ENCODE results near the gene GRHPR.
"Not testable (repeated sequence)": the region's sequence is repeated elsewhere in the genome, so short reads cannot be mapped to it uniquely, and the experiment has no call there.

Gene GRHPR

DNA sequence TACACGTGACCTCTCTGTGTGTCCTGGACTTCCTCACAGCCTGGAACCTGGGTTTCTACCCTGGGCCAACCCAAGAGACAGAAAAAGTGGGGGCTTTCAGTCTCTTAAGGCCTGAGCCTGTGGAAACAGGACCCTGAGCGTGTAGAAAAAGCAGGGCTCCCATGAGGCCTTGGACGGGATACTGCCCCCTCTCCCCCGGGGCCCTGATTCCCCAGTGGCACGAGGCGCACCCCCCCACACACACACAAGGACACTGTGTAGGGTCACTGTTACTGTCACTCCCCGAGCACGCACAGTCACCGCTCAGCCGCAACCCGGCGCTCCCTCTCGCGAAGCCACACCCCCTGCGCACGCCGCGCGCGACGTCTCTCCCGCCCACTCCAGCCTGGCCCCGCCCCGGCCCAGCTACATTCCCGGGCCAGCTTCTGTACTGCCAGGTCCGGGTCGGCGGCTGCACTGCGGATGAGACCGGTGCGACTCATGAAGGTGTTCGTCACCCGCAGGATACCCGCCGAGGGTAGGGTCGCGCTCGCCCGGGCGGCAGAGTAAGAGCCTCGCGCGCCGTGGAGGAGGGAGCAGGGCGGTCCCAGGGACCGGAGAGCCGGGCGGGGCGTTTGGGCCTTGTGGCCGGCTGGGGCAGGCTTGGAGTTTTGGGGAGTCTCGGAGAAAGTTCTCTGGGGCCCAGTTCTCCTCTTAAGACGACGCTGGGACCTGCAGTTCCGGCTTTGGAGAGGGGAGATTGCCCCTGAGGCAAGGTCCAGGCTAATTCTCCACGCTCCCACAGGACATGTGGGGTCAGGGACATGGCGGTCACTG lies at the start of gene GRHPR:
GRHPR (plus strand) TSS at position 408 of the 816 bp plus-strand sequence; CDS start at position 463, 55 bp downstream.
- peak; percentile 91 for DNase-seq

DNA sequence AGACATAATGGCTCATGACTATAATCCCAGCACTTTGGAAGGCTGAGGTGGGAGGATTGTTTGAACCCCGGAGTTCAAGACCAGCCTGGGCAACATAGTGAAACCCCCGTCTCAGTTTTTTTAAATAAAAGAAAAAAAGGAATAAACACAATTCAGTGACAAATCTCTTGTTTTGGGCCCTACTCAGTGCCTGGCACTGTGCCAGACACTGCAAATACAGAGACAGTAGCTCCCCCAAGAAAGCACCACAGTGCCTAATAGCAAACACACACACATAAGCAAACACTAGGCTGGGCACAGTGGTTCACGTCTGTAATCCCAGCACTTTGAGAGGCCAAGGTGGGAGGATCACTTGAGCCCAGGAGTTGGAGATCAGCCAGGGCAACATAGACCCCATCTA lies 49.7 kb upstream of the GRHPR start:
- no peak for DNase-seq

DNA sequence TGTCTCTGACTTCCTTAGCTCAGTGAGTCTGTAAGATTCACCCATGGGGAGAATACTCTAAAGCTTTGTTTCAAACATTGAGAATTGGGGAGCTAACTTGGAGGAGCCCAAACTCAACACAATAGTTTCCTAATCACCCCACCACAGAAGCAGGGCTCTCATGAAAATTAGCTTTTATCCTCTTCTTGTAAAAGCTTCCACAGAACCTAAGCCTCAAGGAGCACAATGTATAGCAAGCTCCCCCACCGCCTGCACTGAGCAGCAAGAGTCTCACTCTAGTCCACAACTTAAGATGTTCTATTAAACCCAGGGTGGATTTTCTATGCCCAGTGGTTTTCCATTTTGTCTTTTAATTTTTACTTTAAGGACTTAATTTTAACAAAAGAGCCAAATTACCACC lies 48.9 kb upstream of the GRHPR start:
- DNase-seq: no peak

DNA sequence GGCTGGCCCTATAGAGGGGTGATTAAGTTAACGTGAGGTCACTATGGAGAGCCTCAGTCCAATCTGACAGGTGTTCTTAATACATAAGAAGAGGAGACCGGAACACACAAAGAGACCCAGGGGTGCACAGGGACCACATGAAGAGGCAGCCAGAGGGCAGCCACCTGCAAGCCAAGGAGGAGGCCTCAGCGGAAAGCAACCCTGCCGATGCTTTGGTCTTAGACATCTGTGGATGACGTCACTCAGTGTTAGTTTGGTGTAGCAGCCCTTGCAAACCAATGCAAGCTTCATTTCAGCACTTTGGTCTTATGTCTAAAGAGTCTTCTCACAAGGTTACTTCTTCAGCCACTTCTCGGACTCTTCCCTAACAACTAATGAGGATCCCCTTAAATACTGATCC lies 47.6 kb upstream of the GRHPR start:
- DNase-seq: no peak

DNA sequence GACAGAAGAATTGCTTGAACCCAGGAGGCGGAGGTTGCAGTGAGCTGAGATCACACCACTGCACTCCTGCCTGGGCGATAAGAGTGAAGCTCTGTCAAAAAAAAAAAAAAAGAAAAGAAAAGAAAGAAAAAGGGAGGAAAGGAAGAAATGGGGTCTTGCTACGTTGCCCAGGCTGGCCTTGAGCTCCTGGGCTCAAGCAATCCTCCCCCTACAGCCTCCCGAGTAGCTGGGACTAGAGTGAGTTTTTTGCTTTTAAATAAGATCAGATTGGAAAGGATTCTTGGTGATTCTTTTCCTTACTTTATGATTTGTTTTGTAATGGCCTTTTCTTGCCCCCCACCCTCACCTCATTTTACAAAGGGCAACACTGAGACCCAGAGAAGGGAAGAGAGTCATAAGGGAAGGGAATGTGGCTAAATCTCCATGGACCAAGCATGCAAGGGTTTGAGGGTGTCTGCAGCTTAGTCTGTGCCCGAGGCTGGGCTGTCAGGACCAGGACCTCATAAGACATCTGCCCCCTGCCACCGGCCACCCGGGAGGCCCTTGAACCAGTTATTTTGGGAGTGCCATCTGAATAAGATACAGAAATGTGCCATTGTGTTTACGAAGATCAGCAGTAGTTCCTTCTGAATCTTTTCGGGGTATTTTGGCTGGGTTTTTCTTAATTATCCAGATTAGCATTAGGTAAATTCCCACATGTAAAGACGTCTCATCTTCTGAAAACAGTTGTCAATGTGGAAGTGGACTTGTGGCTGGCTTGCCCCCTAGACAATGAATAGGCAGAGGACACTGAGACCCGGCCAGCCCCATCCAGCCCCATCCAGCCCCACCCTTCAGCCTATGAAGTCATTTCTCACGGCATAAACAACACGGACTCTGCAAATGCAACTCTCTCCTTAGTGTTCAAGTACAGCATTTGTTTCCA lies 44.5 kb upstream of the GRHPR start:
- DNase-seq: no peak

DNA sequence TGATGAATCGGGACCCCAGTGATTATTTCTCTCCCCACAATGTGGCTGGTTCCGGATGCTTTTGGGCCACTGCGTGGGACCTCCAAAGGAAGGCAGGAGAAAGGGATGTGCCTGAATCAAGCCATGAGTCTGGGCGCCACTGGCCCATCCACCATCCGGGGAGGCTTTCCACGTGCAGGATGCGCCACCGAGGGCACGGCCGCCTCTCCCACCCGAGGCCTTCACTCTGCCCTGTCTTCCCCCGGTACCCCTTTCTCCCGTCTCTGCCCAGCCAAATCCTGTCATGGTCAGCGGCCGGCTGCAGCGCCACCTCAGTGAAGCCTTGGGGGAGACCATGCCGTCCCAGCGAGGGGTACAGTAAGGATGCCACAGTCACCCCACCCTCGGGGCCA lies 43.9 kb upstream of the GRHPR start:
- DNase-seq: no peak

DNA sequence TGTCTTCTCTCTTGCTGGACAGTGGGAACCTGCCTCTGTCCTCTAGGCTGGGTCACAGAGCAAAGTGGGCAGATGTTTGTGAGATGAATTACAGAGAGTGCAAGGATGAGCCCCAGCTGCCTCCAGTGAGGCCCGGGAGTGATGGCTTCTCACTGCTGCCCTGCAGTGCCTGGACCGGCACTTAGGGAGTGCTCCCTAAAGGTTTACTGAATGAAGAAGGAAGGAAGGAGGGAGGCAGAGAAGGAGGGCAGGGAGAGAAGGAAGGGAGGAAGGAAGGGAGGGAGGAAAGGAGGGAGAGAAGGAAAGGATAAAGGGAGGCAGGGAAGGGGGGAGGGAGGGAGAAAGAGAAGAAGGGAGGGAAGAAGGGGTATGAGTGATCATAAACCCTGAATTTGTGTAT lies 42.7 kb upstream of the GRHPR start:
- DNase-seq: no peak

DNA sequence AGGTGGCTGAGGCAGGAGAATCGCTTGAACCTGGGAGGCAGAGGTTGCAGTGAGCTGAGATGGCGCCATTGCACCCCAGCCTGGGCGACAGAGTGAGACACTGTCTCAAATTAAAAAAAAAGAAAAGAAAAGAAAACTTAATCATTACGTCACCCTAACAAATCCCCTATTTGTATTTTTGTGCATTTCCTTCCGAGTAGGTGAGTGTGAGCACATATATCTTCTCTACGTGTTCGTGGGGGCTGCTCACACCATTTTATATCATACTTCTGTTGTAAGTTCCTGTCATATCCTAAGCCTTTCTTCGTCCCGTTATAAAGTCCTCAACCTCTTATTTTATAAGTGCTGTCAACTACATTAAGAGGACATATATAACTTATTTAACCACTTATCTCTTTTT lies 41.9 kb upstream of the GRHPR start:
- DNase-seq: no peak

DNA sequence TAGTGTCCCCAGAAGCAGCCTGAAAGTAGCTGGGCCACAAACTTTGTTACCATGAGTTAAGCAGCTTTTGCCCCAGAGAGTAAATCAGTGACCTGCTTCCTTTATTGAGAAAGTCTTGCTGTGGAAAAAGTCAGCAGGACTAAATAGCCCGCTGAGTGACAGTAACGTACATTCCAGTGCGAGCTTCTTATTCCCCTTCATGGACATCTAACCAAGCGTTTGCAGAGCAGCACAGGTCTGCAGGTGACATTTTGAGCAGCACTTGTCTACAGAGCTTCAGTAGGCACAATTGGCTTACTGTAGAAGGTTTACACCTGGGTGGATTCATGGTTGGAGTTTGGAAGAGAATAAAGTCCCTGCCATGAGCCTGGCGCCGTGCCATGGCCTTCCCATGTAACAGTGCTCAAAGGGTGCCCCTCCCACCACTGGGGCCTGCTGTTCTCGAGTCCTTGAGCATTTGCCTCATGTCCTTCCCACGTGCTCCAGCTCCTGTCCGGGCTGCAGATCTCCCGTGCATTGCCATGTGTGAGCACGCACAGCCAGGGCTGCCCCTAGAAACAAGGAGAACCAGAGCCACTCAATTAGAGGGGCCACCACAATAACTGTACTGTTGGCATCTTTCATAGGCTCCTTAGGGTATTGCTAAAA lies 41.3 kb upstream of the GRHPR start:
- DNase-seq: no peak

DNA sequence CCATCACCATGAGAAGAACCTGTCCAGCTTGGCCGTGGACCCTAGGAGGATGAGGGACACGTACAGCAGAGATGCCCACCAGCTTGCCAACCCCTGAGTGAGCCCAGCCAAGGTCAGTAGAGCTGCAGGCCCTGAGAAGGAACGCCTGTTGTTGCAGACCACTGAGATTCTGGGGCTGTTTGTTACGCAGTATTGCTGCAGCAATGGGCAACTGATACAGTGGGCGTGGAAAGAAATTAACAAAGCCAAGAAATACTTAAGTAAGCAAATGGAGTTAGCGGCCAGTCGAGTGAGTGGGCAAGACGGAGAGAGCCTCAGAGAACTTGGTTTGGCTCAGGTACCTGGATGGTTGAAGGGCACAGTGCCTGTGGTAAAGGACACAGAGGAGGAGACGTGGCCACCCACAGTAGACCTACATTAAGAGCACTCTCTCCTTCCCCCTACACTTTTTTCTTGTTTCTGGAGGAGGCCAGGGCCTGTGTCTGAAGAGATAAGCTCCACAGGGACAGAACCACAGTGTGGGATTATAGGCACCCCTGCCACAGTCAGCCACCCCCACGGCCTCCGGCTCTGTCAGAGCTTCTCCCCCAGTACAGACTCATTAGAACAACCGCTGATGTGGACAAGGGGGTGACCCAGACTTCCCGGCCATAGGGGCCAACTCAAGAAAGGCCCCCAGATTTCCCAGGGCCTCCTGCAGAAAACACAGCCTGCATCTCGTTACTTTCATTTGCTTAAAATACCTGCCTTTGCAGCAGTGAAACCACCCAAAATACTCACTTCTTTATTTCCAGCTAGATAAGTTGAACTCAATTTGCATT lies 40.1 kb upstream of the GRHPR start:
- no peak for DNase-seq

DNA sequence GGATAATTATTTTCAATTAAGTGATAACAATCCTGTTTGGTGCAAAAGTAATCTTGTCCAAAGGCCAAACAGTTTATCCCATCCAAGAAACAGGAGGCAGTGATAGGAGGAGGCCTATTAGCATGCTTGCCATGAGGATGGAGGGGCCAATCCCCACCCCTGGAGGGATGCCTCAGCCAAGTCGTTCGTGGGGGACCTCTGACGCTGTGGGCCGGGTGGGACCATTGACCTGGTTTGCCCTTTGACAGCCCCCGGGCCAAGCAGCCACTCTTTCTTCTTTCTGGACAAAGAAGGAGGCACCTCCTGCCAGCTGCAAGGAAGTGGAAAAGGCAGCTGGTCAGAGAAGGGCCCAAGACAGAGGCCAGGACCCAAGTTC lies 39.5 kb upstream of the GRHPR start:
- DNase-seq: no peak

DNA sequence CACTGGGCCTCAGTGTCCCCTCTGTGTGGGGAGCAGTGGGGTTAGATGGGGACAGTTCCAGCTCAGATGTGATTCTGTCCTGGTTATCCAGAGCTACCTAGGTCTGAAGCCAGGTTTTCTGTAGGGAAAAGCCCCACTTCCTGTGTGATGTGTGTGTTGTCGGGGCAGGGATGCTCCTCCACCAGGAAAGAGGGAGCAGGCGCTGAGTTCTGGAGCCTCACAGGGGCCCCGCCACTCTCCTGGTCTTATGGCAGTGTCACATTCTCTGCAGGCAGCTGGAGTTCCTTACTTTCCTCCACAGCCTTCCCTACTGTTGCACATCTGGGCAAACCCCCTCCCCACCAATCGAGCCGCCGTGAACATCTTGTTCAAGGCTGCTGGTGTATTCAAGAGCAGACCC lies 39.1 kb upstream of the GRHPR start:
- no peak for DNase-seq

DNA sequence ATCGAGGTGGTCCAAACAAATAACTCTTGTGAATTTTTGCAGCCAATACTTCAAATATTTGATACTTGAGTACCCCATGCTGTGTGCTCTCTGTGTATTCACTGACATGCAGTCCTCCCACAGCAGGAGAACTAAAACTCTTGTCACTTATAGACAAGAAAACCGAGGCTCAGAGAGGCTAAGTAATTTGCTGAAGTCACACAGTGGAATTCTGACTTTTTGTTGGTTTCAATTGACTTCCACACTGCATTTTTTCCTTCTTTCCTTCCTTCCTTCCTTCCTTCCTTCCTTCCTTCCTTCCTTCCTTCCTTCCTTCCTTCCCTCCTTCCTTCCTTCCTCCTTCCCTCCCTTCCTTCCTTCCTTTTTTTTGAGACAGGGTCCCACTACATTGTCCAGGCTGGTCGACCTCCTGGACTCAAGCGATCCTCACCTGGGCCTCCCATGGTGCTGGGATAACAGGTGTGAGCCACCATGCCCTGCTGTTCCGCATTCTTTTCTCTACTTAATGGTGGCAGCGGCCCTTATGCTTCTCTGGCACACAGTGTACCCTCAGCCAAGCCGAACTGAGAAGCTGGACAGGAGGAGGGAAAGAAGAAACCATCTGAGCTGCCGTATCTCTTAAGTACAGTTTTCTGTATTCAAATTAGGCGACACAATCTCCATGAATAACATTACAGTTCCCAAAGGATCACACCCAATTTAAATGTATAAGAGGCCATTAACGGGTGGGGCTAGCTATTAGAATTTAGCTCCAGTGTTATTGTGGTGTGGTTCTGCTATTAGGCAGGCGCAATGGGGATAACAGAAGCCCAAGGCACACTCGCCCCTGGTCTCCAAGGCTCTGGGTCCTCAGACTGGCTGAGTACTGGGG lies 38.4 kb upstream of the GRHPR start:
- DNase-seq: no peak

DNA sequence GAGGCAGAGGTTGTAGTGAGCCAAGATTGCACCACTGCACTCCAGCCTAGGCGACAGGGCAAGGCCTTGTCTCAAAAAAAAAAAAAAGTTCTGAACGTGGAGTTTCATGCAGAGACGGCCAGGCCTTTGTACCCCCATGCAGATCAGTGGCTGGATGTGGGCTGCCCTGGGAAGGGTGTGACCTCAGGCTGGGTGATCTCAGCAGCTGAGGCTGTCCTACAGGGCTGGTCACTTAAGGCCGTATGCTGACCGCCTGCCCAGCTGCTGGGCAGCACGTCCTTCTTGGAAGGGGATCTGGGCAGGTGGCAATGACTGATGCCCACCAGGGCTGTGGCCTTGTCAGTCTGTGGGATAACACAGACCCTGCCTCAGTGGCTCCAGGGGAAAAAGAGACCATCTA lies 37.2 kb upstream of the GRHPR start:
- DNase-seq: no peak

DNA sequence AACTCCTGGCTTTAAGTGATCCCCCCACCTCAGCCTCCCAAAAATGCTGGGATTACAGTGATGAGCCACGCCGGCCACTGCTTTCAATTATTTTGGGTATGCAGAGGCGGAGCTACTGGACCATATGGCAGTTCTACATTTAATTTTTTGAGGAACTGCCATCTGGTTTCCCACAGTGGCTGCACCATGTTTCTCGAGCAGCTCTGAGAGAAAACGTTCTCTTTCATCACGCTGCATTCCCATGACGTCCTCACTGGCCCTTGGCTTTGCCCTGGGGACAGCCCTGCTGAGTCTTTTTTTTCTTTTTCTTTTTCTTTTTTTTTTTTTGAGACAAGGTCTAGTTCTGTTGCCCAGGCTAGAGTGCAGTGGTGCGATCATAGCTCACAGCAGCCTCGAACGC lies 35.5 kb upstream of the GRHPR start:
- DNase-seq: no peak

DNA sequence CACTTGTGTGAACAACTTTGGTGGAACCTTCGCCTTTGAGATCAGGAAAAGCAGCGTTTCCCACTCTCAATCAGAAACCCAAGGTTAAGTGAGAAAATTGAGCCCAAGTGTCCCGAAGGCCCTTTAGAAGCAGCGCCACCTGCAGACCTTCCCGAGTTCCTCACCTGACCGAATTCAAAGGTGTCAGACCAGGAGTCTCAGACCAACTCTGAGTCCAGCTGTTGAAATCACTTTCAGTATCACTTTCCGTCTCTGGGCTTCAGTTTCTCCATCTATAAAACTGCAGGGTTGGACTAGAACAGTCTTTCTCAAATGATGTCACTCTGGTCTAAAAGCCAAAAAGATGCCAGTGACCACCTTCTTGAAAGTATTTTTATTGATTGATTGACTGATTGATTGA lies 31.7 kb upstream of the GRHPR start:
- no peak for DNase-seq

DNA sequence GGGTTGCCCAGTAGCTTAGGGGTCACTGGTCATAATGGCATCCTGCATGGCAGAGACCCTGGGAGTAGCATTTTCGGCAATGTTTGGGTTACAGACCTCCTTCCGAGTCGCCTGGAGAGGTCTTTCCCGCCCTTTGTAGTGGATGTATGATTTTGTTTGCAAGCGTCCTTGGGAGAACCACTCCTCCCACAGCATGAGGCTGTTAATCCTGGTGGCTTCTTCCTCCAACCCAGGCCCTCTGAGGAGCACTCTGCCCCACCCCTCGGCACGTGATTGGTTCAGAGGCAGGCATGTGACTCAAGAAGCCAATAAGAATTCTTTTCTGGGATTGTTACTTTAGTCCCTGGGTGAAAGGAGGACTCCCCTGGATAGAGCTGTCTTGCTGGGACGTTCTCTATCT lies 30.2 kb upstream of the GRHPR start:
- DNase-seq: no peak

DNA sequence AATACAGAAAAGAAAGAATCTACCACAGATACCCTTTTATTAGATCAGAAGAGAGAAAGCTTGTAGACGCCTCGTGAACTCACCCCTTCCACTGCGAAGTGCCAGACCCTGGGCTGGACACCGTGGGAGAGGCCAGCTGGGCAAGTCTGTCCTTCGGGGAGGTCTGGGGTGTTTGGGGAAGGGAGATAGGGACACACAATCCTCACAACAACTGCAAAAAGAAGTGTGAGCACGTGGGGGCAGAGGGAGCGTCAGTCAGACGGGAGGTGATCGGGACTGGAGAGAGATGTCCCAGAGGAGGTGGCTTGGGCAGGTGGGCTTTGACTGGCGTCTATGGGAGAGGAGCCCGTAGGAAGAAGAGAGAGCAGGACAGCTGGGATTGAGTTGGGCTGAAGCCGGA lies 27.3 kb upstream of the GRHPR start:
- DNase-seq: no peak

DNA sequence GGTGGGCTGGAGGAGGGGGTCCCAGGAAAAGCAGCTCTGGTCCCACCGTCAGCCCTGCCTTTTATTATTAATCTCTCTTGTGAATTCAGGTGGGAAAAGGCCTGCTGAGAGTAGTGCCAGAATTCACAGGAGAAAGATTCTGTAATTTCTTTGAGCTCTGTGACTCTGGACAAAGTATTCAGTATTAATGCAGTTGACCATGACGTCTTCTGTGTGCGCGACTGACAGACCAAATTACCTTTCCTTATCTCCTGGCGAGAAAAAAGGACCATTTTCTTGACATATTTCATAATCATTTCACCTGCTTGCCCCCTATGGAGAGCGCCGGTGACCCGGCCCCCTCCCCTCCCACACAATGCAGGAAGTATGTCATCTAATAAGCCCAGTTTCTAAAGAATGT lies 26.8 kb upstream of the GRHPR start:
- no peak for DNase-seq

DNA sequence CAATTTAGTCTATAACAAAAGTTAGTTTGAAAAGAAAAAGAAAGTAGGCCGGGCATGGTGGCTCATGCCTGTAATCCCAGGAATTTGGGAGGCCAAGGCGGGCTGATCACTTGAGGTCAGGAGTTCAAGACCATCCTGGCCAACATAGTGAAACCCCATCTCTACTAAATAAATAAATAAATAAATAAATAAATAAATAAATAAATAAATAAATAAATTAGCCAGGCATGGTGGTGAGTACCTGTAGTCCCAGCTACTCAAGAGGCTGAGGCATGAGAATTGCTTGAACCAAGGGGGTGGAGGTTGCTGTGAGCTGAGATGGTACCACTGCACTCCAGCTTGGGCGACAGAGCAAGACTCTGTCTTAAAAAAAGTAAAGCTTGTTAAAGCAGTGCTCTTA lies 24.5 kb upstream of the GRHPR start:
- not testable (repeated sequence) for DNase-seq

DNA sequence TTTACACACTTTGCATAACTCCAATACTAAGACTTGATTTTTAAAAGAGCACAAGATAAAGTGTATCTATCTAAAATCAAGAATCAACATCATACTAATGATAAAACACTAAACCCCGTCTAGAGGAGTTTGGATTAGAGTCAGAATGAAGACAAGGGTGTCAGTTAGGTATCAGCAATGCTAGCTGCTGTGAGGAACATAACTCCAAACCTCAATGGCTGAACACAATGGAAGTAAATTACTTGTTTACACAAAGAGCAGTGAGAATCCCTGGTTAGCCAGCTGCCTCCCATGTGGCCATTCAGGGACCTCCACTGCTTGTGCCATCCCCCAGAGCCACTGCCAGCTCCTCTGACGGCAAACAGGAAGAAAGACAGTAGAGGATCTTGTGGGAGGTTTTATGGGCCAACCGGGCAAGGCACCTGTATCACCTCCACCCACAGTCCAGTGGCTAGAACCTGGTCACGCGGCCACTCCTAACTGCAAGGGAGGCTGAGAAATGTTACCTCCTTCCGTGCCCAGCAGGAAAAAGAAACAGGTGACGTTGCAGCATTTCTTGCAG lies 24.0 kb upstream of the GRHPR start:
- no peak for DNase-seq

All from stimulated activated CD4-positive, alpha-beta T cell treated with anti-CD3 and anti-CD28 coated beads, Interleukin-12 subunit alpha, Interleukin-12 subunit beta, amount 100 ng/mL, for 4 hours (primary cell).